Activated T-cell treated with anti-CD3 and anti-CD28 coated beads, Interleukin-2, amount 50 U/mL, for 48 hours (primary cell): ENCODE results near the gene TXLNA.

Source experiments
- DNase-seq, 2 experiments: peaks; one replicate each; pipeline ENCODE4 v3.0.0-alpha.2; 2020

The TXLNA gene

DNA sequence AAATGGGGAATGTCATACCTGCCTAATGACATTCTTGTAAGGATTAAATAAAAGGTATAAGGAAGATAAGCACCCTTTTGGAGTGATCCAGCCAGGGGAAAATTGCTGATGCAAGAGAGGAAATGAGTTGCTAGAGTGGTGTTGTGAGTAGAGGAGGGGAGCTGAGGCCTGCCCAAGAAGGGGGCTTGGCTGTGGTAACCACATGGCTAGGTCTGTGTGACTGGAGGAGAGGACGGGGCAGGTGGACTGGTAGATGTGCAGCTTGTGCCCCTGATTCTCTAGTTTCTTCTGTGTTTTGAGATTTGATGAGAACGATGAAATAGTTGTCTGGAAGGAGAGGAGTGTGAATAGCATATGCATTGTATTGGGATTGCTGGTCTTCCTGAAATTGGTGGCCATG, 6.6 kb downstream of the TXLNA start:
- DNase-seq = no peak

DNA sequence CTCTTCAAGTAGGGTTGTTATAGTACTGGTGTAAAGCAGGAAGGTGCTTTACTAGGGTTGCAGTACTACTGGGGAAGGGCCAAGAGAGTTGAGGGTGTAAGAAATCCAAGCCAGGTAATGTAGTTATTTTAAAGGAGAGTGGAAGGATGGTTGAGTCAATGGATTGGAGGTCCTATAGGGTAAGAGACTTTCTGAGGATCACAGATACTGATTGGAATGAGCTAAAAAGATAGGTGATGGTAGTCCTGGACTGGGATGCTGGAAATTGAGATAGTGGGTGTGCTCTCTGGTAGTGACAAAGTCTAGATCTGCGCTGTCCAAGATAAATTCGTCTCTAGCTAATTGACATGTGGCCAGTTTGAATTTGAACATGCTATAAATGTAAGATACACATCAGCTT, 7.0 kb downstream of the TXLNA start:
- DNase-seq = no peak

DNA sequence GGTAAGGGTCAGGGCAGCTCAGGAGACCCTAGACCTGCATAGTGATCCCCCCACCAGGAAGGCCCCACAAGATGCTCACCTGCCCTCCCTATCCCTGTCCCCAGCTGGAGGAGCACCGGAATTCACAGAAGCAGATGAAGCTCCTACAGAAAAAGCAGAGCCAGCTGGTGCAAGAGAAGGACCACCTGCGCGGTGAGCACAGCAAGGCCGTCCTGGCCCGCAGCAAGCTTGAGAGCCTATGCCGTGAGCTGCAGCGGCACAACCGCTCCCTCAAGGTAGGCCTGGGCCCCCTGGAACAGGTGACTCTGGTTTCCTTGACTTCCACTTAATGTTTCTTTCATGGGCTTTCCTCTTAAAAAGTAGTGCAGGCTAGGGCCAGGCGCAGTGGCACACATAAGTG, 8.4 kb downstream of the TXLNA start:
- DNase-seq = no peak

DNA sequence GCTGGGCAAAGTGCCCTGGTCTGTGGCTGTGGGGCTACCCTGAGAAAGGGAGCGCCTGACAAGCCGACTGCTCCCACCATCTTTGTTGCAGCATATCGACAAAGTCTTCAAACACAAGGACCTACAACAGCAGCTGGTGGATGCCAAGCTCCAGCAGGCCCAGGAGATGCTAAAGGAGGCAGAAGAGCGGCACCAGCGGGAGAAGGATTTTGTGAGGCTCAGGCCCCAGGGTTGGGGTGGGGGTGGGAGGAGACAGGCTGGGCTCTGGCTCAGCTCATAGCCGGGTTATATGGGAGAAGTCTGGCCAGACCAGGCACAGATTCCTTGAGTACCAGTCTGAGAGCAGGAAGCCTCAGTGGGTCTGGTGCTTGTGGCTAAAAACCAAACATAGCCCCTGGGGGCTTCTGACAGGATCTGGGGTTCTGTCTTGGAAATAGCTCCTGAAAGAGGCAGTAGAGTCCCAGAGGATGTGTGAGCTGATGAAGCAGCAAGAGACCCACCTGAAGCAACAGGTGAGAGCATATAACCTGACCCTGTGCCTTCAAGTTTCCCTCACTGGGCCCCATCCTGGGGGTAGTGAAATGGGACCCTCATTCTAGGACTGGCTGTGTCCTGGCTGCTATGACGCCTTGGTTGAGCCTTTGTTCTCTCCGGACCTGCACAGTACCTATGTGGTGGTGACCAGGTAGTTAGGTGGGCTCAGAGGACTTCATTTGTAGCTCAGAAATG, 12.9 kb downstream of the TXLNA start:
- no peak for DNase-seq

DNA sequence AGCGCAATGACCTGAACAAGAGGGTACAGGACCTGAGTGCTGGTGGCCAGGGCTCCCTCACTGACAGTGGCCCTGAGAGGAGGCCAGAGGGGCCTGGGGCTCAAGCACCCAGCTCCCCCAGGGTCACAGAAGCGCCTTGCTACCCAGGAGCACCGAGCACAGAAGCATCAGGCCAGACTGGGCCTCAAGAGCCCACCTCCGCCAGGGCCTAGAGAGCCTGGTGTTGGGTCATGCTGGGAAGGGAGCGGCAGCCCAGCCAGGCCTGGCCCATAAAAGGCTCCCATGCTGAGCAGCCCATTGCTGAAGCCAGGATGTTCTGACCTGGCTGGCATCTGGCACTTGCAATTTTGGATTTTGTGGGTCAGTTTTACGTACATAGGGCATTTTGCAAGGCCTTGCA, 15.5 kb downstream of the TXLNA start:
- no peak for DNase-seq

DNA sequence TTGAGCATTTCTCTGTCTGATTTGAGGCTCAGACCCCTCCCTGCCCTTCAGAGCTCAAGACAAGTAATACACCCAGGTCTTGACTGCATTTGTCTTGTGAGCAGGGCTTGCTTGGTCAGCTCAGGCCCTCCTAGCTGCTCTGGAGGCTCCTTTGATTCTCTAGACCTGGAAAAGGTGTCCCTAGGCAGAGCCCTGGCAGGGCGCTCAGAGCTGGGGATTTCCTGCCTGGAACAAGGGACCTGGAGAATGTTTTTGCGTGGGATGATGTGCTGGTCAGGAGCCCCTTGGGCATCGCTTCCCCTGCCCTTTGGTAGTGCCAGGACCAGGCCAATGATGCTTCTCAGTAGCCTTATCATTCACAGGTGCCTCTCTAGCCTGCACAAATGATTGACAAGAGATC, 16.1 kb downstream of the TXLNA start:
- DNase-seq = no peak

DNA sequence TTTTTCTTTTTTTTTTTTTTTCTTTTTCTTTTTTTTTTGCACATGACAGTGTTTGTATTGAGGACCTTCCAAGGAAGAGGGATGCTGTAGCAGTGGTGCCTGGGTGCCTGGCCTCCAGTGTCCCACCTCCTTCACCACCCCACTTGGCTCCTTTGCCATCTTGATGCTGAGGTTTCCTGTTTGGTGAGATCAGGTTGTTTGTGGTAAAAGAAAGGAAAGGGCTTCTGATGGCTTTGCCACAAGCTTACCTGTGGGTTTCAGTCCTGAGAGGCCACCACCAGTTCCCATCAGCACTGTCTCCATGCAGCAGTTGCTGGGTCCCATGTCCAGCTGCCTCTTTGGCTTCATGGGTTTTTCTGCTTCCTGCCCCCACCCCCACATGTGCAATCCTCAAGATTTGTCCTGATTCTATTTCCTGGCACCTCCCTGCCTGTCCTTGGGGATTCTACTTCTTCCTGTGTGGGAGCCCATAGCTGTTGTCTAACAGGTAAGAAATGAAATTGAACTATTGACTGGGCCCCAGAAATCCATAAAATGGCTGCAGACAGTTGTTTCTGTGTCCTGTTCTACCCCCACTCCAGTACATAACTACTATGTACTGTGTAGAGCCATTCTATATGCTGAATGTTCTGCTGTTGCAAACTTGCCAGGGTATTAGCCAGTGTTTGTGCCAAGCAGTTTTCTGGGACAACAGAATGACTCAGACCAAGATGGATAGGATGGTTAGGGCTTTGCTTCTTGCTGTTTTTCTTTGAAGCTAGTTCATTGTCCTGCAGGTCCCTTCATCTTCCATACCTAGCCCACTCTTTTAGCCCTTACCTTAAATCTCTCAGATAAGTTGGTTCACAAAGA, 16.7 kb downstream of the TXLNA start:
- no peak for DNase-seq

DNA sequence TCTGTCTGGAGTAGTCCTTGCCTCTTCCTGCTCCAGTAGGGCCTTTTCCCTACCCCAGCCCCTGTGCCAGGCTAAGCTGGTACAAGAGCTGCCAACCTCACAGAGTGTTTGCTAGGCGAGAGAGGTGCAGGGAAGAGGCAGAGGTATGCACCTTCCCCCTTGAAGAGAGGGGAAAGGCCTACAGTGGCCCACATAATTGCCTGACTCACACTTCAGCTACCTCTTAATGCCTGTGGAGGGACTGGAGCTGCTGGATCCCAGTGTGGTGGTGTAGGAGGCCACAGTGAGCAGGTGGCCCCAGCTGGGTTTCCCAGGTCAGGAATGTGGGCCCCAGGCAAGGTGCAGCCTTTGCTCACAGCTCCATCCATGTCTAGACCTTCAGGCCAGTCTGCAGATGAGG, 17.6 kb downstream of the TXLNA start:
- no peak for DNase-seq

DNA sequence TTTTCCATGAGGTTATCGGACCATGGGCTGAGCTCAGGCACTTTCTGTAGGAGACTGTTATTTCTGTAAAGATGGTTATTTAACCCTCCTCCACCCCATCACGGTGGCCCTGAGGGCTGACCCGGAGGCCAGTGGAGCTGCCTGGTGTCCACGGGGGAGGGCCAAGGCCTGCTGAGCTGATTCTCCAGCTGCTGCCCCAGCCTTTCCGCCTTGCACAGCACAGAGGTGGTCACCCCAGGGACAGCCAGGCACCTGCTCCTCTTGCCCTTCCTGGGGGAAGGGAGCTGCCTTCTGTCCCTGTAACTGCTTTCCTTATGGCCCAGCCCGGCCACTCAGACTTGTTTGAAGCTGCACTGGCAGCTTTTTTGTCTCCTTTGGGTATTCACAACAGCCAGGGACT, 18.4 kb downstream of the TXLNA start:
- no peak for DNase-seq

DNA sequence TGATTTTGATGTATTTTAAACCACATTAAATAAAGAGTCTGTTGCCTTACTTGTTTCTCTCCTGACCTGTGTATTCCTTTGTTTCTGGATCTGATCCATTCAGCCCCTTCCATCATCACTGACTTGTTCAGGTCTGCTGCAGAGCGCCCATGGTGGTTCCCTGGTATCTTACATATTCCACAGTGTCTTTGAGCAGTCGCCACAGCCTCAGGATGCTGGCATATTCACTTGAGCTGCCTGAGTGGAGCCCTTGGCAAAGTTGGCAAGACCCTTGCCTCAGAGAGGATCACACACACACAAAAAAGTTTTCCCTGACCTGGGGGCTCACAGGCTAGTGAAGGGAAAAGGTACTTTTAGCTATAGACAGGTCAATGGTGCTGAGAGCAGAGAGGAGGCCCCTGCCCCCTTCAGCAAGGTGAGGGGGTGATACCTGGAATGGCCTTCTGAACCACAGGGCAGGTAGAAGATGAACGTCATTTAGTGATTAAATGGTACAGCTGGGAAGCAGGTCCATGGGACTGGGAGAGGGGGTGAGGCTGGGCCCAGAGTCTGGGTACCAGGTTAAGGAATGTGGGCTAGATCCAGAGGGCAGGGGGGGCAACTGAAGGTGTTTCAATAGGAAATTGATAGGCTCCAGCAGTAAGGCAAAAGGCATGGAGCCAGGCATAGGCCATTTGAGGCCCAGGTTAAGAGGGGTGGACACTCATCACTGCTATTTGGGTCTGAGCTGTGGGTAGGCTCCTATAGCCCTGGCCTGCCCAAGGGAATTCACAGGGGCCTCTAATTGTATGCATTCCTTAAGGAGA, 19.0 kb downstream of the TXLNA start:
- no peak for DNase-seq

DNA sequence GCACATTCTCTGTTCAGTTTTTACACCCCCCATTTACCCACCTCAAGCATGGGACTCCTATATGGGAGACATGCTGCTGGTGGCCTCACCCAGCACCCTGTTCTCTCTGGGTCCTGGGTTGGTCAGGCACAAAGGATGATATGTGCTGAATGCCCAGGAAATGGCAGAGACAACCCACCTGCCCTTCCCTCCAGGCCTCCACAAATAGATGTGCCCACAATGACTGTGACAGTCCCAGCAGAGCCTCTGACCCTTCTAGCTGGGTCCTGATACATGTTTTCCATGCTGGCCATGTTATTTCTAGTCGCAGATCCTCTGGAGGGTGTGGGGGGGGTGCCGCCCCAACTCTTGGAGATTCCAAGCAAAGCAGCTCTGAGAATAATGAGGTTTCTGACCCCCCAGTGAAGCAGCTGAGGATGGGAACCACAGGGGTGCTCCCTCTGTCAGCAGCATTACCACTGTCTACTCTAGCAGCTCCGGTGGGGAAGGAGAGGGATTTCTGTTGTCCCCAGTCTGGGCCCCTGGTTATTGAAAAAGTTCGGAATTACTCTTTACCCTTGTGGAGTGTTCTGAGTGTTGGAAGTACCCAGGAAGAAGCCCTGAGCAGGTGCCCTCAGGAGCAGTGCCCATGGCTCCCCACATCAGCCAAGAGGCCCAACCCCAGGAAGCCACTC, 19.7 kb downstream of the TXLNA start:
- no peak for DNase-seq

DNA sequence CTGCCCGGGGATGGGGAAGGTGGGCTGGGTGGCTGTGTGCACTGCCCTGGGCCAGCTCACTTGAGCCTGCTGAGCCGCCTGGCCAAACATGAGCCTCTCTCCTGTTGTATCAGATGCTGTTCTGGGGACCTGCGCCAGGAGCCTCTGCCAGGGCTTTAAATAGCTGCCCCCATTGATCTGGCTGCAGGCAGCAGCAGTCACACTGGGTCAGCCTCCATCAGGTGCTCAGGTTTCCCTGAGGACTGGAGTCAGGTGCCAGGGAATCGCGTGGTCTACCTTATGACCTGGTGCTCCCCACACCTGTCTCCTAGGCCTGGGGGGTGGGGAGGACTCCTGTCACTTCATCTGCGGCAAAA, 20.2 kb downstream of the TXLNA start:
- no peak for DNase-seq

DNA sequence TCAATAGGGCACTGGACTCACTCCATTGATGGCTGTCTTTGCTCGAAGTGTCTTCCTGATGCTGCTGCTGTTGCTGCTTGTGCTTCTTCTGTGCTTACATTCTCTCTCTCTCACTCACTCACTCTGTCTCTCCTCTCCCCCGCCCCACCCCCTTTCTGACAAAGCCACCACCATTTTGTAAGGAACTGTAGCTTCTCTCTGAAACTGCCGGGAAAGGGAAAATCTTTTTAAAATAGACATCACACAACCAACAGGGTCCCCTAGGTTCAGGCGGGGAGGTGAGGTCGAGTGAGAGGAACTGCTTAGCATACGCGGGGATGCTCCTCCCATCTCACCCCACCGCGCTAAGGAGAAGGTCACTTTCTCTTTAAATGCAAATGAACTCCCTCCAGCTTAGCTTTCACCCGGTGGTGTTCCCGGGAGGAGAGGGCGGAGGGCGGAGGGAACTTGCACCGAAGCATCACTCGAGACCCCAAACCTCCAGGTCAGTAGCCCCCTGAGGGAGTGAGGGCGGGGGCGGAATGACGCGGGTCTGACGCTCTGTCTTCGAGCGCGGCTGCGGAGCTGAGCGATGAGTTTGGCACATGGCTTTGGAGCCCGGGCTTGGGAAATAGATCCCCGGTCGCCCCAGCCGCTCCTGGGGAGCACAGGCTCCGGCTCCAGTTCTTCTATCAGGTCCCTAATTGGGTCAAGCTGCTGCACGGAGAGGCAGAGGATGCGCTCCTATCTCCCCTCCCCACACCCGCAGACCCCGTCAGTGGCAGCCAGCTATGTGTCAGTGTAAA, 20.9 kb downstream of the TXLNA start, which contains the start of gene CCDC28B:
TSS of gene CCDC28B (plus strand) at position 370 of the 785 bp plus-strand sequence. CDS start 1,341 bp downstream, outside the sequence.
- DNase-seq = peak; percentile 73 to 74

DNA sequence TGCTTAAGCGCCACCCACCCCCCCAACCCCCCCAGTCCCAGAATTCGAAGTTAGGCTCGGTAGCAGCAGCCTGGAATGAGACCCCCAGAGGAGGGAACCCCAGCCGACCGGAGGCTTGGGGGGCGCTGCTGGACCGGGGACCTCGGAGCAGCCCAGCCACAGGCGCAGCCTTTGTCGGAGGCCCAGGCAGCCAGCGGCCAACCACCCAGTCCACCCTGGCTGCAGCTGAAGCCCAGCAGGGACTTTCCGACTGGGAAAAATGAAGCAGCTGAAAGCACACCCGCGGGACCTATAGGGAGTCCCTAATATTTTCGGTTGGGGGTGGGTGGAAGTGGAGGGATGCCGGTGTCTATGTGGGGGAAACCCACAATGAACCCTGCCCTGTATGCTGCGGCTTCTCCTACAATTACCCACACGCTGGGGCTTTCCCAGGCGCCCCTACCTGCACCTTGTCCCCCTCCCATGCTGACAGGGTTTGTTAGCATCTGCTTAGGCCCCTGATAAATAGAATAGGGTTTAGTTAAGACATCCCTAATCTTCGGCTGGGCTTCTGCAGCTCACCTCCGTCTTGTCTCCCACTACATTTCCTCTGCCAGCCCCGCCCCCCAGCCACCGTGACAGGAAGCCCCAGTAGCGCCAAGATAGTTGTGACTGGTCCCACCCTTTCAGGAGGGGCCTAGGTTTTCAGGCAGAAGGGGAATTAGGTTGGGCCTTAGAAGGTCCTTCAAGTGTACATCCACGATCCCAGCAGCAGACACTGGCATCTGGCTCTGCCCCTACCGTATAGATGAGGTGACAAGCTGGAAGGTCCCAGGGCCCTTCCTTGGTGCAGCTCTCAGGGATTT, 21.8 kb downstream of the TXLNA start:
- DNase-seq = peak; percentile 87

DNA sequence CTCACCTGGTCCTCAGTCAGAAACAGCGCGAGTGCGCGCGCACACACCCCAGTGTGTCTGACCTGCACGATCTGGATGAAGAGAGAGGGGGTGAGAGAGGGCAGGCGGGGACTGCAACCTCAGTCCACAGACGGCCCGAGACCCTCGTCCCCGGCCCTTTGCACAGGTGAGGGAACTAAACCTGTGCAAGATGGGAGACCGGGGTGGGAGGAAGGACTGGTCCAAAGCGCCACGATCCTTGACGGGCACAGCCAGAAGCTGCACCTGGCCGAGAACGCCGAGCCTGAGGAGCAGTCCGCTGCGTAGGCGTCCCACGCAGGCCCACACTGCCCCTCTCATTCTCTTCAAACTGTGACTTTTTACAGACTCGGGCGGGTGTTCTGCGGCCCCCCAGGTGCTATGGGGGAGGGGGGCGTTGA, 25.5 kb downstream of the TXLNA start:
- no peak for DNase-seq

DNA sequence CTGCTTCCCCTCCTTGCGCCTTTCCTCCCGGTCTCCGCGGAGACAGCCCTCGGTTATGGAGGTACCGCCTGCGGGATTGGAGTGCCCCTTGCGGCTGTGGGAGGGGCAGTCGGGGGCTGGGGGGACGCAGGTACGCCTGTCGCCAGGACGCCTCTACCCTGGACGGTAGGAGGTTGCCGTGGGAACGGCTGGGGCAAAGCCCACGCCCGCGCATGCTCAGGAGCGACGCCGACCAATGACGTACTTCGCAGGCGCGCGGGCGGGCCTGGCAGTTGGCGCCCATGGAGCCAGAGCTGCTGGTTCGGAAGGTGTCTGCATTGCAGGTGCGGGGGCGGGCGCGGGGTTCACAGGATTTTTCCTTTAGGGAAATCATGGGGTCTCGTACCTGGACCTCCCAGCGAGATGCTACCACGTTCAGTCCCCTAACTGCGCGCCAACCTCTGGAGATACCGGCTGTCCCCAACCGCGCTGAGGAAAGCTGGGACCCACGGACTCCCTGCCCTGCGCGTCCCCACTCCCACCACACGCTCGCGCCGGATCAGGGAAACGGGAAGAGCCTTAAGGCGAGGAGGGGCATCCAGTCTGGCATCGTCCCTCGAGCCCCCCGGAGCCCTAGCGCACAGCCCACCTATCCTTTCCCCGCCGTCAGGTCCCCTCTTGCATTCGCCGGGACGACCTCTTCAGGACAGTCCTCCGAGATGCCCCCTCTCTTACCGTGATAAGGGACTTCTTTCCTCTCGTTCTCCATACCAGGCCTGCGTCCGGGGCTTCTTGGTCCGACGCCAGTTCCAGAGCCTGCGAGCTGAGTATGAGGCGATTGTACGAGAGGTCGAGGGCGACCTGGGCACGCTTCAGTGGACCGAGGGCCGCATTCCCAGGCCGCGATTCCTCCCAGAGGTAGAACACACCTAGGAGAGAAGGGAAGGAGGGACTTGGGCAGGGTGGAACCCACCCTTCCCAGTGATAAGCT, 26.2 kb downstream of the TXLNA start, which contains the start of gene IQCC:
TSS of gene IQCC (plus strand) at position 271 of the 970 bp plus-strand sequence. CDS start at position 282, 11 bp downstream.
- peak; percentile 88 to 92 for DNase-seq

DNA sequence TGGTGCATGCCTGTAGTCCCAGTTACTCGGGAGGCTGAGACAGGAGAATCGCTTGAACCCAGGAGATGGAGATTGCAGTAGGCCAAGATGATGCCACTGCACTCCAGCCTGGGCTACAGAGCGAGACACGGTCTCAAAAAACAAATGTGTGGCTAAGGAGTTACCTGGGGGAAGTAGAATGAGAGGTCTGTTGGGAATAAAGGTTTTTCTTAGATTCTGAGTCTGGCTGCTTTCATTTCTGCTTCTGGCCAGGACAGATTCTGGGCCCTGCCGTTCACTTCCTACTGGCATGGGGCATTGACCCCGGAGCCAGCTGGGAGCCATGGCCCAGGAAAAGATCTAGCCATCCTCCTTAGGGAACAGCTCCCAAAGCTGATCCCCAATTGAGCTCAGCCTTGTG, 29.0 kb downstream of the TXLNA start:
- no peak for DNase-seq

DNA sequence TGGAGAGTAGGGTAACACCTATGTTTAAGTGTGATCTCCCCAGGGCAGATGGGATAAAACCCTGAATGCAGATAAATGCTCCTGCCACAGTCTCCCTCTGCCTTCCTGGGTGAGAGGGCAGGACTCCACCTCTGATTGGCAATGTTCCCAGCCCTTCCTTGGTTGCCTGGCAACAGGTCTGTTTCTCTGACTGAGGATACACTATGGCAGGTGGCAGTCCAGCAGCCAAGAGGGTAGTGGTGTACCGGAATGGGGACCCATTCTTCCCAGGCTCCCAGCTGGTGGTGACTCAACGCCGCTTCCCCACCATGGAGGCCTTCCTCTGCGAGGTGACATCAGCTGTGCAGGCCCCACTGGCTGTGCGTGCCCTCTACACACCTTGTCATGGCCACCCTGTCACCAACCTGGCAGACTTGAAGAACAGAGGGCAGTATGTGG, 29.4 kb downstream of the TXLNA start, which contains the start of gene DCDC2B:
TSS of gene DCDC2B (plus strand) at position 199 of the 438 bp plus-strand sequence. CDS start at position 204, 5 bp downstream.
- DNase-seq = no peak
